Activated T-cell treated with anti-CD3 and anti-CD28 coated beads, Interleukin-2, amount 50 U/mL, for 4 hours (primary cell): ENCODE results near the gene RASSF7. TPM values are rescaled to one million over a fixed set of nuclear protein-coding genes. Genes with fewer than 3 reads are reported as not detected.
A peak's percentile ranks its signal among the peaks of the same experiment; 100 is the strongest.

Source experiments
- ATAC-seq, 2 donors: fragments of 200-7000 bp; cut with Tn5 transposase; one replicate each; pipeline ENCODE4 v1.10.0; 2021
- DNase-seq: peaks from one replicate; pipeline ENCODE4 v3.0.0-alpha.2; 2020
- H3K27me3 Mint-ChIP-seq: one replicate; pipeline ENCODE4 v1.8.0; 2021; ENCODE audit warnings: low read depth, mixed read lengths
- H3K36me3 Mint-ChIP-seq: one replicate; pipeline ENCODE4 v1.8.0; 2022; ENCODE audit warnings: mixed read lengths; ENCODE audit not compliant: insufficient read depth
- H3K4me1 Mint-ChIP-seq: one replicate; pipeline ENCODE4 v1.8.0; 2021; ENCODE audit warnings: low read depth, mixed read lengths
- H3K4me3 Mint-ChIP-seq: one replicate; pipeline ENCODE4 v1.8.0; 2021; ENCODE audit warnings: mild to moderate bottlenecking, moderate library complexity, mixed read lengths
- H3K9me3 Mint-ChIP-seq: one replicate; pipeline ENCODE4 v1.8.0; 2021; ENCODE audit warnings: mixed read lengths
- total RNA-seq, 3 donors: library from RNA; stranded (reverse); gene quantifications; one replicate each; pipeline ENCODE4 v1.2.1, GENCODE V29; 2021

RASSF7 gene
- total RNA-seq, 3 donors from 2014 or later, result 15.1 to 17.4 (median 16.1) TPM

DNA sequence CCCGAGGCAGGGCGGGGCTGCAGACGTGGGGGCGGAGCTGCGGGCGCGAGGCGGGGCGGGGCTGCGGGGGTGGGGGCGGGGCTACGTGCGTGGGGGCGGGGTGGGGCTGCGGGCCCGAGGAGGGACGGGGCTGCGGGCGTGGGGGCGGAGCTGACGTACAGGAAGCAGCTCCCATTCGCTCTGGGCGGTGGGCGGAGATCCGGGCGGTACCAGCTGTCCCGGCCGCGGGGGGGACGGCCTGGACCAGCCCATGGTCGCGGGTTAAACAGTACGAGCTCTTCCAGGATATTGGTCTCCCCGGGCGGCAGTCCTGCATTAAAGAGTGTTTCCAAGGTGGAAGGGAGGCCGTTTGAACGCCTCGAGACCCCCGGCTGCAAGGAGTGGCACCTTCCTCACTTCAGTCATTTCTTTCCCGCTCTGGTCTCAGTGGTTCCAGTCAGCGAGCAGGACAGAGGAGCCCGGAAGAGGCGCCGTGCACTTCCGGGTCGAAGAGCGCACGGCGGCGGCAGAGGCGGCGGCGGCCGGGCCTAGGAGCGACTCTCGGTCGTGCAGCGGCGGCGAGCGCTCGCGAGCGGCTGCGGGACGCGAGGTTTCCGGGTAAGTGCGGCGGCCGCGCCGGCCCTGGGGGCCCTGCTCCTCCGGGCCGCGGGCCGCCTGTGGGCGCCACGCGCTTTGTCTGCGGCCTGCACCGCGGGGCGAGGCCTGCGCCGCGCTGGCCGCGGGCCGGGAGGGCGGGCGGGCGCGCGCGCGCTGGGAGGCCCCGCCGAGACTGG, 15.4 kb downstream of the RASSF7 start, which contains the start of gene PHRF1:
Gene PHRF1 (plus strand): TSS at position 475 of the 773 bp plus-strand sequence. CDS start 5,043 bp downstream, outside the sequence.
- Mint-ChIP-seq H3K9me3 (no peaks in the 10 kb centered on the region), H3K36me3 (peaks cover 4% of the 10 kb centered on the region), H3K4me3 (peak within 1 kb of the TSS; percentile 92), H3K27me3 (peaks cover 6% of the 10 kb centered on the region), H3K4me1 (peaks cover 49% of the 10 kb centered on the region)
- DNase-seq, result peak; percentile 97
- ATAC-seq, result peak; percentile 88 to 89

DNA sequence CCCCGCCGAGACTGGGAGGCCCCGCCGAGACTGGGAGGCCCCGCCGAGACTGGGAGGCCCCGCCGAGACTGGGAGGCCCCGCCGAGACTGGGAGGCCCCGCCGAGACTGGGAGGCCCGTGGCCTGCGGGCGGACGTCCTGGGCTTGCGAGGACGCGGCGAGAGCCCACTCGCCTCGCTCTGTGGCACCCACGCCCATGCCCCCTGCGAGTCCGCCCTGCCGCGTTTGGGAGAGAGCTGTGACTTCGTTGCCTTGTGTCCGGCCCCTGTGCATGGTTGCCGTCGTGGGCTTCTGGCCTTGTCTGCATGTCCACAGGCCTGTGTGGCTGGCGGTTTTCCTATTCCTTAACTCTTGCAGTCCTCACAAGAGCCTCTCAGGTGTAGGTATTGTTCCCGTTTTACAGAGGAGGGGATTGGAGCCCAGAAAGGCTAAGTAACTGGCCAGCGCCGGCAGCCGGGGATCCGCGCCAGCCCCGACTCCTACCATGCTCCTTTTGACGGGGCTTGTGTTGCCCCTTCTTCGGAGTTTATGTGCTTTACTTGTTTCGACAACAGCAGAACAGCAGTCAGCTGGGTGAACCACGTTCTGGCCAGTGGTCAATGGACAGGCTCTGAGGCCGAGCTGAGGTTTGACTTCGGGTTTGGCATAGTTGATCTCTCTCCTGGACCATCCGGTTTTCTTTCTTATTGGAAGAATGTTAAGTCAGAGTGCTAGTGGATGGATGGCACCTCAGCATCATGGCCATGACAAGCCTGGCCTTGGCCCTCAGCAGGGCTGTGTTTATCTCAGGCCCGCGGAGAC, 16.2 kb downstream of the RASSF7 start:
- DNase-seq (no peak), ATAC-seq (no peak)
- peaks cover 55% of the 10 kb centered on the region for H3K4me1 Mint-ChIP-seq
- H3K27me3 Mint-ChIP-seq, result peaks cover 6% of the 10 kb centered on the region
- peak overlapping the region; percentile 92 for H3K4me3 Mint-ChIP-seq
- no peaks in the 10 kb centered on the region for H3K9me3 Mint-ChIP-seq
- peaks cover 9% of the 10 kb centered on the region for H3K36me3 Mint-ChIP-seq

- DNase-seq (no peak), ATAC-seq (no peak)
- H3K4me3 Mint-ChIP-seq, result peak overlapping the region; percentile 92
- peaks cover 55% of the 10 kb centered on the region for H3K4me1 Mint-ChIP-seq
- peaks cover 9% of the 10 kb centered on the region for H3K36me3 Mint-ChIP-seq
- no peaks in the 10 kb centered on the region for H3K9me3 Mint-ChIP-seq
- H3K27me3 Mint-ChIP-seq, result peaks cover 6% of the 10 kb centered on the region
Observed at GRCh38 chr11:577611-577894, 16.8 kb downstream of the RASSF7 start.

- Mint-ChIP-seq H3K27me3 (peaks cover 6% of the 10 kb centered on the region), H3K4me1 (peaks cover 55% of the 10 kb centered on the region), H3K4me3 (peak overlapping the region; percentile 92), H3K9me3 (no peaks in the 10 kb centered on the region), H3K36me3 (peaks cover 9% of the 10 kb centered on the region)
- ATAC-seq (no peak), DNase-seq (no peak)
Observed at GRCh38 chr11:578276-579035, 17.7 kb downstream of the RASSF7 start.

- ATAC-seq, result no peak
- peaks cover 9% of the 10 kb centered on the region for H3K36me3 Mint-ChIP-seq
- H3K4me1 Mint-ChIP-seq, result peaks cover 45% of the 10 kb centered on the region
- peaks cover 1% of the 10 kb centered on the region for H3K27me3 Mint-ChIP-seq
- H3K4me3 Mint-ChIP-seq, result peak overlapping the region; percentile 22
- no peak for DNase-seq
- no peaks in the 10 kb centered on the region for H3K9me3 Mint-ChIP-seq
Observed at GRCh38 chr11:579830-580601, 19.2 kb downstream of the RASSF7 start.

DNA sequence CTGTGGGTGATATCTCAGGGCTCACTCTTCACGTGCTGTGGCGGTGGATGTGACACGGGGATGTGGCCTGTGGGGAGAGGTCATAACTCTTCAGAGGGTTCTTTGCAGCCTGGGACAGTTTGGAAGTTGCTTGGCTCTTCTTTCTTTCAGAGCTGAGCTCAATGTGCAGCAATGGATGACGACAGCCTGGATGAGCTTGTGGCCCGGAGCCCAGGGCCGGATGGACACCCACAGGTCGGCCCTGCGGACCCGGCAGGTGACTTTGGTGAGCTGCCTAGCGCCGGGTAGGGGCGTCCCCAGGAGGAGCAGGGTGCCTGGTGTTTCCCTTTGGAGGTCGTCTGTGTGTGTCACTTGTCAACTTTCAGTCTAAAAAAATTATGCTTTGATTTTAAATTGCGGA, 20.6 kb downstream of the RASSF7 start:
- Mint-ChIP-seq H3K36me3 (peaks cover 11% of the 10 kb centered on the region), H3K27me3 (no peaks in the 10 kb centered on the region), H3K4me3 (no peak overlapping the region), H3K4me1 (peaks cover 46% of the 10 kb centered on the region), H3K9me3 (no peaks in the 10 kb centered on the region)
- DNase-seq (no peak), ATAC-seq (no peak)

DNA sequence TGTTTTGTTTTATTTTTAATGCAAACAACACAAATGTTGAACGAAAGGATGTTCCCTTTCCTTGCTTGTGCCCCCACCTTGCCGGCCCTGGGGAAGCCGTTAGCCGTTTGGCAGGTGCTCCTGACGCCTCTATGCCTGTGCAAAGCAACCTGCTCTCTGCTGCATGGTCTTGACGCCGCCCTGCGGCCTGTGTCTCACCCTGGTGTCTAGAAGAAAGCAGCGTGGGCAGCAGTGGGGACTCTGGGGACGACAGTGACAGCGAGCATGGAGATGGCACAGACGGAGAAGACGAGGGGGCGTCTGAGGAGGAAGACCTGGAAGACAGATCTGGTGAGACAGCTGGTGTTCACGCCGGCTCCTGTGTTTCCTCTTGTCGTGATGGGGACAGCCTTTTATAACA, 21.0 kb downstream of the RASSF7 start:
- DNase-seq (no peak), ATAC-seq (no peak)
- Mint-ChIP-seq H3K9me3 (no peaks in the 10 kb centered on the region), H3K27me3 (no peaks in the 10 kb centered on the region), H3K4me1 (peaks cover 48% of the 10 kb centered on the region), H3K4me3 (no peak overlapping the region), H3K36me3 (peaks cover 13% of the 10 kb centered on the region)

- peaks cover 40% of the 10 kb centered on the region for H3K4me1 Mint-ChIP-seq
Observed at GRCh38 chr11:584287-584686, 23.5 kb downstream of the RASSF7 start.

GRCh38 chr11:586376-587316, 25.9 kb downstream of the RASSF7 start:
- Mint-ChIP-seq H3K9me3 (no peaks in the 10 kb centered on the region), H3K4me3 (no peak overlapping the region), H3K36me3 (peaks cover 26% of the 10 kb centered on the region), H3K4me1 (peaks cover 20% of the 10 kb centered on the region), H3K27me3 (no peaks in the 10 kb centered on the region)
- no peak for ATAC-seq
- no peak for DNase-seq

More at GRCh38 chr11:584287-584686, 23.5 kb downstream of the RASSF7 start:
- ATAC-seq (no peak), DNase-seq (no peak)
- H3K9me3 Mint-ChIP-seq, result no peaks in the 10 kb centered on the region
- H3K4me3 Mint-ChIP-seq, result no peak overlapping the region
- no peaks in the 10 kb centered on the region for H3K27me3 Mint-ChIP-seq
- H3K36me3 Mint-ChIP-seq, result peaks cover 23% of the 10 kb centered on the region

- Mint-ChIP-seq H3K27me3 (no peaks in the 10 kb centered on the region), H3K4me3 (no peak overlapping the region), H3K4me1 (peaks cover 18% of the 10 kb centered on the region), H3K36me3 (peaks cover 28% of the 10 kb centered on the region), H3K9me3 (no peaks in the 10 kb centered on the region)
- ATAC-seq (peak; percentile 7 to 15), DNase-seq (no peak)
Observed at GRCh38 chr11:587546-587945, 26.8 kb downstream of the RASSF7 start.

DNA sequence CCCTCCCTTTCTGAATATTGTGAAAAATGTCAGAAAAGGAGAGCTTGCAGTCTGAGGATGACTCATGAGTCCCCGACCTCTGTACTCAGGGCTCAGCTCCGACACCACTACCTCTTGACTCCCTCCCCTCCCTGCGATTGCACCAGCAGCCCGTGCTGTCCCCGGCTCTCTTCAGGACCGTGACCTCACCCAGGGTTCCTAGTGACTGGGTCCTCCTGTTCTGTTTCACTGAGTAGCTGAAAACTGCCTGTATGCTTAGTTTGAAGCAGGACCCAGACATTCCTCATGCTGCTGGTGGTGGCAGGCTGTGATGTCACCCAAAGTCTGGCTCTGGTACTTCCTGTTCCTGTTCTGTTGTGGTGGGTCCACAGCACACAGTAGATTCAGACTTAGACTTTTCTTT, 27.2 kb downstream of the RASSF7 start:
- Mint-ChIP-seq H3K4me1 (peaks cover 18% of the 10 kb centered on the region), H3K4me3 (peak overlapping the region; percentile 62), H3K36me3 (peaks cover 29% of the 10 kb centered on the region), H3K9me3 (no peaks in the 10 kb centered on the region), H3K27me3 (no peaks in the 10 kb centered on the region)
- DNase-seq (peak; percentile 73), ATAC-seq (peak; percentile 98 to 99)

DNA sequence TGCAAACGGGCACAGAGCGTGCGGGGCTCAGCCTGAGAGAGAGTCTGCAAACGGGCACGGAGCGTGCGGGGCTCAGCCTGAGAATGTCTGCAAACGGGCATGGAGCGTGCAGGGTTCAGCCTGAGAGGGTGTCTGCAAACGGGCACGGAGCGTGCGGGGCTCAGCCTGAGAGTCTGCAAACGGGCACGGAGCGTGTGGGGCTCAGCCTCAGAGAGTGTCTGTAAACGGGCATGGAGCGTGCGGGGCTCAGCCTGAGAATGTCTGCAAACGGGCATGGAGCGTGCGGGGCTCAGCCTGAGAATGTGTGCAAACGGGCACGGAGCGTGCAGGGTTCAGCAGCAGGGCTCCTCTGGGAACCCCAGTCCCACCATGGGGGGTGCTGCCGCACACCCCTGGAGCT, 29.0 kb downstream of the RASSF7 start:
- DNase-seq, result no peak
- peaks cover 18% of the 10 kb centered on the region for H3K4me1 Mint-ChIP-seq
- peaks cover 35% of the 10 kb centered on the region for H3K36me3 Mint-ChIP-seq
- ATAC-seq, result no peak
- H3K27me3 Mint-ChIP-seq, result no peaks in the 10 kb centered on the region
- no peak overlapping the region for H3K4me3 Mint-ChIP-seq
- no peaks in the 10 kb centered on the region for H3K9me3 Mint-ChIP-seq

GRCh38 chr11:590997-591396, 30.2 kb downstream of the RASSF7 start:
- no peak overlapping the region for H3K4me3 Mint-ChIP-seq

More at GRCh38 chr11:590997-591396, 30.2 kb downstream of the RASSF7 start:
- H3K27me3 Mint-ChIP-seq, result no peaks in the 10 kb centered on the region
- peaks cover 35% of the 10 kb centered on the region for H3K36me3 Mint-ChIP-seq
- DNase-seq (no peak), ATAC-seq (no peak)
- no peaks in the 10 kb centered on the region for H3K9me3 Mint-ChIP-seq
- H3K4me1 Mint-ChIP-seq, result peaks cover 18% of the 10 kb centered on the region
